Gastrocnemius medialis (tissue), 4 donors: Measurements from ENCODE around the gene BPIFB2. TPM values are rescaled to one million over a fixed set of nuclear protein-coding genes. Genes with fewer than 3 reads are reported as not detected.

Experiments used
- ATAC-seq, 2 donors: fragments of 150-250 bp; one replicate each; pipeline ENCODE4 v1.9.1; 2016
- DNase-seq, 2 donors: peaks; one replicate each; pipeline ENCODE4 v3.0.0-alpha.2; 2019
- H3K27ac ChIP-seq, 4 donors: fragments of 200-600 bp; sonication (generic); 1 replicate in 1 of 4; 2 replicates in 3 of 4; pipeline ENCODE4 v1.5.1; 2016 to 2018; ENCODE audit warnings: mild to moderate bottlenecking in 2 of 4, moderate library complexity in 1 of 4
- H3K27me3 ChIP-seq, 3 donors: fragments of 200-600 bp; sonication (generic) in 2 of 3; 1 replicate in 1 of 3; 2 replicates in 2 of 3; pipeline versions ENCODE4 v1.5.1 to v1.6.0; 2016 to 2019; ENCODE audit warnings: mild to moderate bottlenecking in 1 of 3, moderate library complexity in 1 of 3
- H3K36me3 ChIP-seq, 2 donors: fragments of 200-600 bp; sonication (generic) in 1 of 2; one replicate each; pipeline ENCODE4 v1.5.1; 2017 to 2018
- H3K4me1 ChIP-seq, 2 donors: fragments of 200-600 bp; sonication (generic) in 1 of 2; one replicate each; pipeline ENCODE4 v1.5.1; 2016 to 2017; ENCODE audit warnings: mild to moderate bottlenecking in 2 of 2
- H3K4me3 ChIP-seq, 4 donors: fragments of 200-600 bp; sonication (generic) in 3 of 4; 1 replicate in 1 of 4; 2 replicates in 3 of 4; pipeline ENCODE4 v1.5.1; 2016 to 2019; ENCODE audit warnings: mild to moderate bottlenecking in 2 of 4
- H3K9me3 ChIP-seq, 3 donors: fragments of 200-600 bp; sonication (generic) in 2 of 3; 1 replicate in 1 of 3; 2 replicates in 2 of 3; pipeline ENCODE4 v1.5.1; 2016 to 2019
- POLR2A ChIP-seq, 2 donors: fragments of 450-650 bp; IDR thresholded peaks; one replicate each; pipeline ENCODE4 v1.6.1; 2017; ENCODE audit warnings: antibody characterized with exemption in 2 of 2, mild to moderate bottlenecking in 2 of 2, moderate library complexity in 2 of 2
- in situ Hi-C, 4 donors: fragments of 200-750 bp; cut with MboI; loops; one replicate each; pipeline versions ENCODE4 v1.15.0 to v1.8.0; 2017; ENCODE audit warnings: low sequenced_read_pairs in 4 of 4
- intact Hi-C: fragments of 100-400 bp; cut with DNase I; formaldehyde crosslinking; loops from one replicate; pipeline ENCODE4 v1.15.1; 2023; ENCODE audit warnings: low total_unique reads
- total RNA-seq, 4 donors: library from RNA; depleted of rRNA; stranded (reverse); fragments of >200 nt; gene quantifications; one replicate each; pipeline versions ENCODE4 v1.1.0 to v1.2.3, GENCODE V29; 2016
- TF ChIP-seq, protein P1 (sequence below), 5 experiments: fragments of 450-650 bp in 3 of 5; fragments of 200-600 bp in 2 of 5; sonication (generic) in 2 of 5; IDR thresholded peaks in 4 of 5; conservative IDR thresholded peaks in 1 of 5; 1 replicate in 4 of 5; 2 replicates in 1 of 5; pipeline ENCODE4 v1.5.1; 2016 to 2019; ENCODE audit warnings: antibody characterized with exemption in 5 of 5, mild to moderate bottlenecking in 3 of 5, moderate library complexity in 3 of 5

The BPIFB2 gene
- total RNA-seq, 4 donors from 2014 or later, result not detected

GRCh38 chr20:32995802-32996201, 11.7 kb upstream of the BPIFB2 start:
- intact Hi-C loops (no loop called here), in situ Hi-C loops (no loop called here)

GRCh38 chr20:32997431-32997830, 10.1 kb upstream of the BPIFB2 start:
- Histone ChIP-seq H3K27me3 (no peaks in the 10 kb centered on the region), H3K4me1 (no peaks in the 10 kb centered on the region), H3K4me3 (no peak overlapping the region), H3K9me3 (no peaks in the 10 kb centered on the region), H3K36me3 (no peaks in the 10 kb centered on the region), H3K27ac (no peak overlapping the region)
- no peak for TF ChIP-seq POLR2A (IDR thresholded peaks at IDR 0.05)
- TF ChIP-seq, protein P1, sequence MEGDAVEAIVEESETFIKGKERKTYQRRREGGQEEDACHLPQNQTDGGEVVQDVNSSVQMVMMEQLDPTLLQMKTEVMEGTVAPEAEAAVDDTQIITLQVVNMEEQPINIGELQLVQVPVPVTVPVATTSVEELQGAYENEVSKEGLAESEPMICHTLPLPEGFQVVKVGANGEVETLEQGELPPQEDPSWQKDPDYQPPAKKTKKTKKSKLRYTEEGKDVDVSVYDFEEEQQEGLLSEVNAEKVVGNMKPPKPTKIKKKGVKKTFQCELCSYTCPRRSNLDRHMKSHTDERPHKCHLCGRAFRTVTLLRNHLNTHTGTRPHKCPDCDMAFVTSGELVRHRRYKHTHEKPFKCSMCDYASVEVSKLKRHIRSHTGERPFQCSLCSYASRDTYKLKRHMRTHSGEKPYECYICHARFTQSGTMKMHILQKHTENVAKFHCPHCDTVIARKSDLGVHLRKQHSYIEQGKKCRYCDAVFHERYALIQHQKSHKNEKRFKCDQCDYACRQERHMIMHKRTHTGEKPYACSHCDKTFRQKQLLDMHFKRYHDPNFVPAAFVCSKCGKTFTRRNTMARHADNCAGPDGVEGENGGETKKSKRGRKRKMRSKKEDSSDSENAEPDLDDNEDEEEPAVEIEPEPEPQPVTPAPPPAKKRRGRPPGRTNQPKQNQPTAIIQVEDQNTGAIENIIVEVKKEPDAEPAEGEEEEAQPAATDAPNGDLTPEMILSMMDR (IDR thresholded peaks at IDR 0.05 in 4 of 5, conservative IDR thresholded peaks at IDR 0.05 in 1 of 5), result no peak
- in situ Hi-C loops, result no loop called here
- no peak for ATAC-seq
- DNase-seq, result no peak
- intact Hi-C loops, result no loop called here

More at GRCh38 chr20:32995802-32996201, 11.7 kb upstream of the BPIFB2 start:
- no peaks in the 10 kb centered on the region for H3K36me3 ChIP-seq
- ATAC-seq (no peak), DNase-seq (no peak)
- H3K4me3 ChIP-seq, result no peak overlapping the region
- no peak for TF ChIP-seq POLR2A (IDR thresholded peaks at IDR 0.05)
- TF ChIP-seq, protein P1 (IDR thresholded peaks at IDR 0.05 in 4 of 5, conservative IDR thresholded peaks at IDR 0.05 in 1 of 5), result no peak
- H3K9me3 ChIP-seq, result no peaks in the 10 kb centered on the region
- H3K4me1 ChIP-seq, result no peaks in the 10 kb centered on the region
- no peak overlapping the region for H3K27ac ChIP-seq
- H3K27me3 ChIP-seq, result no peaks in the 10 kb centered on the region

GRCh38 chr20:32999603-33000250, 7.8 kb upstream of the BPIFB2 start:
- H3K27ac ChIP-seq, result no peak overlapping the region
- H3K4me1 ChIP-seq, result no peaks in the 10 kb centered on the region
- intact Hi-C loops (no loop called here), in situ Hi-C loops (loop anchor here in 1 of 4 donors (25.0 kb wide), 1 partner anchor 87 kb away; no protein-coding TSS in a partner anchor)
- ATAC-seq (no peak), DNase-seq (no peak)
- TF ChIP-seq POLR2A (IDR thresholded peaks at IDR 0.05), result no peak
- TF ChIP-seq, protein P1 (IDR thresholded peaks at IDR 0.05 in 4 of 5, conservative IDR thresholded peaks at IDR 0.05 in 1 of 5), result no peak
- no peak overlapping the region for H3K4me3 ChIP-seq
- H3K36me3 ChIP-seq, result no peaks in the 10 kb centered on the region
- no peaks in the 10 kb centered on the region for H3K27me3 ChIP-seq
- H3K9me3 ChIP-seq, result no peaks in the 10 kb centered on the region

DNA sequence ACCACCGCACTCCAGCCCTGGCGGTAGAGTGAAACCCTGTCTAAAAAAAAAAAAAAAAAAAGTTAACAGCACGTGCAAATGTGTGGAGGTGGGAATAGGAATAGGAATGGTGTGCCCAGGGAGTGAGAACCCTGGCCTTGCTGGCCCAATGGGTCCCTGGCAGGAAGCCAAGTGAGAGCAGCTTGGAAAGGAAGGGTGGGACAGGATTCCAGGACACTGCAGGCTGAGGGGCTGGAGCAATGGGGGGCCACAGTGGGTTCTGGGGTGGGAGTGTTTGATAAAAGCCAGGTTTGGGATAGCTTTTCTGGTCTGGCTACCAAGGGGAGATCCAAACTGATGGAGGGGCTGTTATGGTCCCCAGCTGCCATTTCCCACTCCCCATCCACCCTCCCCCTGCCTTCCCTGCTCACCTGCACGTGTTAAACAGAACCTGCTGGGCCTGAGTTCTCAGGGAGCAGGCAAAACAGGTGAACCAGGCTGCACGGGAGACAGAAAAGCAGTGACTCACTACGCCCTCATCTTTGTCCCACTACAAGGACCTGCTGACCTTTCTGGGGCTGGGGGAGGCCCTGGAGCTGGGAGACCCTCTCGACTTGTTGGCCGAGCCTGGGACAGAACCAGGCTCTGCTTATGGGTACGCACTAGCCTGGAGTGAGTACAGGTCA, 6.6 kb upstream of the BPIFB2 start:
- no peak for TF ChIP-seq POLR2A (IDR thresholded peaks at IDR 0.05)
- TF ChIP-seq, protein P1 (IDR thresholded peaks at IDR 0.05 in 4 of 5, conservative IDR thresholded peaks at IDR 0.05 in 1 of 5), result no peak
- no peaks in the 10 kb centered on the region for H3K9me3 ChIP-seq
- no peak overlapping the region for H3K27ac ChIP-seq
- H3K4me3 ChIP-seq, result no peak overlapping the region
- intact Hi-C loops (no loop called here), in situ Hi-C loops (loop anchor here in 1 of 4 donors (25.0 kb wide), 1 partner anchor 89 kb away; no protein-coding TSS in a partner anchor)
- DNase-seq, result no peak
- H3K27me3 ChIP-seq, result no peaks in the 10 kb centered on the region
- H3K4me1 ChIP-seq, result no peaks in the 10 kb centered on the region
- ATAC-seq, result no peak
- no peaks in the 10 kb centered on the region for H3K36me3 ChIP-seq
